ENCODE data around the gene GCC2. TPM values are rescaled to one million over a fixed set of nuclear protein-coding genes. Genes with fewer than 3 reads are reported as not detected.
A peak's percentile ranks its signal among the peaks of the same experiment; 100 is the strongest.

Gene GCC2
- total and polyA plus RNA-seq, 2 of the 13 experiments (the other 11 are each of a cell fraction or from before 2014, with no cell fraction given), result 17.6 to 22.5 TPM

DNA sequence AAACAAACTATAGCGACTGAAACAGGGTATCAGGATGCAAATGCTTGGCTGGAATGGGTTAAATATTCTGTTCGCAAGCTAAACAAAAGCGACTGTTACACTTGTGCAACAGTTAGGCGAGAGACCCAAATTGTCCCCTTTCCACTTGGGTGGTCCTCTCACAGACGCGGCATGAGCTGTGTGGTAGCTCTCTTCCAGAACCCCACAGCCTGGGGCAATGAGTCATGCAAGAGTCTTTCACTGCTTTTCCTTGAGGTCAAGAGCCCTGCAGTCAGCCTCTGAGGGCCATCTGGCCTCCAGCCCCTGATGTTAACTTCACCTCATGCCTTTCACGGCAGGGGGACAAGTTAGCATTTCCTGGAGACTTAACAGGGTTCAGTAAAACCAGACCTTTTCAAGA is 45.5 kb upstream of the GCC2 start:
- 21% methylated on average over 7 of the region's 7 CpGs for WGBS (ENCODE audit: low lambda C conversion rate)
- H4K20me1 ChIP-seq (ENCODE audit: insufficient read depth, low read length), result no peaks in the 10 kb centered on the region
- DNase-seq (ENCODE audit: low spot score) (no peak), FAIRE-seq (no peak), ATAC-seq (no peak)
- H3K79me2 ChIP-seq (ENCODE audit: insufficient read depth, low read length), result no peaks in the 10 kb centered on the region
- ChIA-PET CTCF (ENCODE audit: low intra/inter-chr PET ratio, low total read pairs) (no interaction called here), POLR2A (no interaction called here)
- H2AFZ ChIP-seq (ENCODE audit: low read length), result no peak overlapping the region
- peaks cover 13% of the 10 kb centered on the region; the same call in 1 of the 2 replicates for H3K9me3 ChIP-seq (ENCODE audit: low read length)
- in situ Hi-C loops (cut with HindIII; ENCODE audit: extremely low pct_ligation_motif_present, low pct_unique_long_range_greater_than_20kb) (no loop called here), intact Hi-C loops (cut with micrococcal nuclease; ENCODE audit: unreplicated experiment) (no loop called here)
- peaks cover 0 to 12% of the 10 kb centered on the region in 2 experiments; a peak in 1 of 5 replicates for H3K27me3 ChIP-seq (ENCODE audit: control insufficient read depth in 1 of 2, insufficient read depth in 2 of 2, low read length in 2 of 2)
- no peak for TF ChIP-seq KDM5B (CRISPR knock-in tag; IDR thresholded peaks at IDR 0.05; ENCODE audit: borderline replicate concordance)
- 0 out of 2 replicates have a peak, but pooled peaks have one; percentile 8 for TF ChIP-seq FOSL2 (CRISPR knock-in tag; IDR thresholded peaks at IDR 0.05)
- TF ChIP-seq MTA3 (CRISPR knock-in tag; IDR thresholded peaks at IDR 0.05), result no peak
- no peak for TF ChIP-seq GZF1 (CRISPR knock-in tag; IDR thresholded peaks at IDR 0.05)
- no TSS peak for BruUV-seq (replicated peaks)
- H3K4me3 ChIP-seq (replicated peaks in 1 of 3; ENCODE audit: insufficient read depth in 1 of 3, low read depth in 2 of 3, low read length in 3 of 3), result no peak overlapping the region
- no peaks in the 10 kb centered on the region for H3K4me1 ChIP-seq (ENCODE audit: insufficient read depth, low read length)
- H3K36me3 ChIP-seq (replicated peaks in 1 of 2; ENCODE audit: control insufficient read depth in 1 of 2, insufficient read depth in 2 of 2, low read length in 2 of 2), result no peaks in the 10 kb centered on the region
- H3K9ac ChIP-seq (ENCODE audit: insufficient read depth, low read depth, low read length), result no peak overlapping the region
- H3K4me2 ChIP-seq (ENCODE audit: low read depth, low read length), result no peak overlapping the region
- H3K27ac ChIP-seq (ENCODE audit: extremely low read length, insufficient read depth, low read length), result no peak overlapping the region

DNA sequence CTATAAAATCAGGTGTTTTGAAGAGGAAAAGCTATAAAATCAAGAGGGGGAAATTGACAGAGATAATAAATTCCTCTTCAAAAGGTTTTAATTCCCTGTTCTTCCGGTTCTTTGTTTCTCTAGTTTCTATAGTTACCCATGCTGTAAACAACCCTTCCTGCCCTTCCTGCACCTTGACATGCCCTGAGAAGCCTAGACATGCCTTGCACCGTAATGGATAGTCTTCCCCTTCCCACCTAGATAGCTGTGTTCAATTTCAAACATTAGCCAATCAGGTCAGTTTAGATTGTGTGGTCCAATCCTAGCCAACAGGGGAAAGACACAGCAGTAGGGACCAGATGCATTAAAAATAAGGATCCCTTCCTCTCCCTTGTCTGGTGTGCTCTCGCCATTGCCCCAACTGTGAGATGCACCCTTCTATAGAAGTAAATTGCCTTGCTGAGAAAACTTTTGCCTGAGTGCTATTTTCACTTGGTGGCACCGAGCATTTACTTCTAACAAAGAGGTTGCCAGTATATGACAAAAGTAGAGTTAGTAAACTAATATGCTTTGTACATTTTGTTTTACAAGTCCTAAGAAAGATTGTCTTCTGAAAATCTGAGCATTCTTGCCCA is 44.1 kb upstream of the GCC2 start:
- Histone ChIP-seq H2AFZ (ENCODE audit: low read length) (no peak overlapping the region), H3K27me3 (ENCODE audit: control insufficient read depth in 1 of 2, insufficient read depth in 2 of 2, low read length in 2 of 2) (peaks cover 0 to 12% of the 10 kb centered on the region in 2 experiments; a peak in 1 of 5 replicates), H3K4me2 (ENCODE audit: low read depth, low read length) (no peak overlapping the region), H3K4me1 (ENCODE audit: insufficient read depth, low read length) (no peaks in the 10 kb centered on the region), H4K20me1 (ENCODE audit: insufficient read depth, low read length) (no peaks in the 10 kb centered on the region), H3K27ac (ENCODE audit: extremely low read length, insufficient read depth, low read length) (no peak overlapping the region), H3K9me3 (ENCODE audit: low read length) (peaks cover 13% of the 10 kb centered on the region; the same call in 1 of the 2 replicates), H3K4me3 (replicated peaks in 1 of 3; ENCODE audit: insufficient read depth in 1 of 3, low read depth in 2 of 3, low read length in 3 of 3) (no peak overlapping the region), H3K79me2 (ENCODE audit: insufficient read depth, low read length) (no peaks in the 10 kb centered on the region), H3K9ac (ENCODE audit: insufficient read depth, low read depth, low read length) (no peak overlapping the region), H3K36me3 (replicated peaks in 1 of 2; ENCODE audit: control insufficient read depth in 1 of 2, insufficient read depth in 2 of 2, low read length in 2 of 2) (no peaks in the 10 kb centered on the region)
- no TSS peak for BruUV-seq (replicated peaks)
- ATAC-seq (no peak), FAIRE-seq (no peak), DNase-seq (ENCODE audit: low spot score) (no peak)
- in situ Hi-C loops (cut with HindIII; ENCODE audit: extremely low pct_ligation_motif_present, low pct_unique_long_range_greater_than_20kb) (no loop called here), intact Hi-C loops (cut with micrococcal nuclease; ENCODE audit: unreplicated experiment) (no loop called here)
- CTCF ChIA-PET (ENCODE audit: low intra/inter-chr PET ratio, low total read pairs), result no interaction called here
- 20% methylated on average over 4 of the region's 4 CpGs for WGBS (ENCODE audit: low lambda C conversion rate)
- POLR2A ChIA-PET, result interaction anchor here (0.9 kb wide), 1 partner anchor 43 kb away, joined by 3 read pairs; no protein-coding TSS in a partner anchor
- peak; percentile 58; the same call in 1 of the 2 replicates for TF ChIP-seq ZNF562 (CRISPR knock-in tag; IDR thresholded peaks at IDR 0.05; ENCODE audit: borderline replicate concordance)
- no peak for TF ChIP-seq ZNF205 (CRISPR knock-in tag; IDR thresholded peaks at IDR 0.05)
